Right lobe of liver (tissue), 6 donors: ENCODE data around the gene CHCHD1. TPM values are rescaled to one million over a fixed set of nuclear protein-coding genes. Genes with fewer than 3 reads are reported as not detected.
A peak's percentile ranks its signal among the peaks of the same experiment; 100 is the strongest.

Experiments used
- ATAC-seq, 4 donors: fragments of 200-7000 bp; cut with Tn5 transposase; one replicate each; pipeline ENCODE4 v1.9.1; 2020; ENCODE audit warnings: mild to moderate bottlenecking in 4 of 4, moderate library complexity in 4 of 4
- DNase-seq, 3 donors: peaks; one replicate each; pipeline ENCODE4 v3.0.0-alpha.2; 2020
- H3K27ac ChIP-seq, 3 donors: fragments of 200-600 bp; one replicate each; pipeline ENCODE4 v1.8.0; 2022
- H3K27me3 ChIP-seq, 2 donors: fragments of 200-600 bp; one replicate each; pipeline ENCODE4 v1.8.0; 2022
- H3K36me3 ChIP-seq, 4 donors: fragments of 200-600 bp; sonication (generic) in 1 of 4; one replicate each; pipeline versions ENCODE4 v1.5.1 to v1.8.0; 2017 to 2022; ENCODE audit warnings: control low read depth in 1 of 4
- H3K4me1 ChIP-seq, 4 donors: fragments of 200-600 bp; sonication (generic) in 1 of 4; one replicate each; pipeline versions ENCODE4 v1.5.1 to v1.8.0; 2017 to 2022; ENCODE audit warnings: control low read depth in 1 of 4
- H3K4me3 ChIP-seq, 3 donors: fragments of 200-600 bp; one replicate each; pipeline ENCODE4 v1.8.0; 2022
- H3K9me3 ChIP-seq, 4 donors: fragments of 200-600 bp; sonication (generic) in 1 of 4; one replicate each; pipeline versions ENCODE4 v1.5.1 to v1.8.0; 2017 to 2022; ENCODE audit warnings: control low read depth in 1 of 4
- CTCF ChIP-seq, 4 donors: fragments of 200-600 bp in 3 of 4; fragments of 450-650 bp in 1 of 4; IDR thresholded peaks; one replicate each; pipeline versions ENCODE4 v1.5.1 to v1.8.0; 2016 to 2022; ENCODE audit warnings: antibody characterized with exemption in 4 of 4, mild to moderate bottlenecking in 2 of 4
- POLR2A ChIP-seq: fragments of 450-650 bp; IDR thresholded peaks from one replicate; pipeline ENCODE4 v1.6.1; 2017; ENCODE audit warnings: antibody characterized with exemption, mild to moderate bottlenecking
- WGBS: methylation state at CpG from one replicate; pipeline ENCODE4 v1.1.6; 2018; ENCODE audit warnings: low coverage, low lambda C conversion rate; ENCODE audit not compliant: insufficient coverage; ENCODE audit errors: missing lambda C conversion rate; 5-methylcytosine and 5-hydroxymethylcytosine counted together
- intact Hi-C, 2 donors: fragments of 100-400 bp; cut with DNase I; formaldehyde crosslinking; loops; one replicate each; pipeline versions ENCODE4 v1.11.2 to v1.14.1; 2022
- total RNA-seq, 6 experiments: library from RNA; depleted of rRNA in 2 of 6; stranded (reverse); fragments of >200 nt in 2 of 6; fragmentation: NEBNext Ultra II Directional in 3 of 6; extraction: Animal tissue kit (Norgen Biotek cat#: 25700) in 3 of 6; gene quantifications; one replicate each; pipeline versions ENCODE4 v1.1.0 to v1.2.4, GENCODE V29; 2016 to 2023
- donor health status: DM: no; HTN: yes; CAD: no.
- donor health status: DM: no; HTN: no; CAD: no.
- donor health status: DM: no; HTN: no; CAD: no.
- donor health status: DM: no; HTN: yes; CAD: no.
- donor health status: DM: no; HTN: yes; CAD: no.

Gene CHCHD1
- total RNA-seq, 6 experiments from 2014 or later, result 13.0 to 25.1 (median 17.4) TPM

- 0% methylated on average over 7 of the region's 63 CpGs for WGBS
- Histone ChIP-seq H3K27ac (peak overlapping the region; percentile 86 to 88 (median 88)), H3K9me3 (no peaks in the 10 kb centered on the region), H3K27me3 (no peaks in the 10 kb centered on the region), H3K4me1 (peaks cover 0 to 23% (median 0%) of the 10 kb centered on the region in 4 donors), H3K36me3 (peaks cover 0 to 18% (median 7%) of the 10 kb centered on the region in 4 donors), H3K4me3 (peak overlapping the region; percentile 89 to 96 (median 95))
- TF ChIP-seq CTCF (IDR thresholded peaks at IDR 0.05), result no peak
- TF ChIP-seq POLR2A, result no peak
- peak in 2 of 3 donors; percentile 61 to 73 for DNase-seq
- peak; percentile 2 to 24 (median 7) for ATAC-seq
- intact Hi-C loops, result no loop called here
These were observed 29.1 kb downstream of the CHCHD1 start for GRCh38 chr10:73810735-73811465.

GRCh38 chr10:73812657-73813056 is 30.8 kb downstream of the CHCHD1 start:
- 97% methylated on average over 4 of the region's 4 CpGs for WGBS
- peak in 1 of 3 donors; percentile 25 for DNase-seq
- TF ChIP-seq CTCF (IDR thresholded peaks at IDR 0.05), result no peak
- TF ChIP-seq POLR2A, result no peak
- peaks cover 0 to 34% (median 6%) of the 10 kb centered on the region in 4 donors for H3K4me1 ChIP-seq
- intact Hi-C loops, result no loop called here
- ATAC-seq, result no peak
- peaks cover 0 to 8% (median 0%) of the 10 kb centered on the region in 4 donors for H3K36me3 ChIP-seq
- H3K9me3 ChIP-seq, result no peaks in the 10 kb centered on the region
- no peaks in the 10 kb centered on the region for H3K27me3 ChIP-seq
- no peak overlapping the region for H3K4me3 ChIP-seq
- no peak overlapping the region for H3K27ac ChIP-seq

GRCh38 chr10:73813333-73813732 is 31.5 kb downstream of the CHCHD1 start:
- H3K4me3 ChIP-seq, result no peak overlapping the region
- WGBS, result 88% methylated on average over 3 of the region's 7 CpGs
- peaks cover 0 to 3% (median 0%) of the 10 kb centered on the region in 4 donors for H3K36me3 ChIP-seq
- H3K27me3 ChIP-seq, result no peaks in the 10 kb centered on the region
- H3K4me1 ChIP-seq, result peaks cover 0 to 40% (median 8%) of the 10 kb centered on the region in 4 donors
- H3K27ac ChIP-seq, result no peak overlapping the region
- H3K9me3 ChIP-seq, result no peaks in the 10 kb centered on the region
- TF ChIP-seq POLR2A (no peak), CTCF (IDR thresholded peaks at IDR 0.05) (no peak)
- intact Hi-C loops, result no loop called here
- DNase-seq (peak in 1 of 3 donors; percentile 53), ATAC-seq (no peak)

- intact Hi-C loops, result no loop called here
- Histone ChIP-seq H3K4me1 (peaks cover 0 to 45% (median 12%) of the 10 kb centered on the region in 4 donors), H3K9me3 (no peaks in the 10 kb centered on the region), H3K36me3 (peaks cover 0 to 3% (median 0%) of the 10 kb centered on the region in 4 donors), H3K4me3 (no peak overlapping the region), H3K27ac (no peak overlapping the region), H3K27me3 (no peaks in the 10 kb centered on the region)
- ATAC-seq, result no peak
- 88% methylated on average over 13 of the region's 13 CpGs for WGBS
- TF ChIP-seq CTCF (IDR thresholded peaks at IDR 0.05) (no peak), POLR2A (no peak)
- no peak for DNase-seq
These were observed 32.5 kb downstream of the CHCHD1 start for GRCh38 chr10:73814276-73814895.
